ENCODE results near the gene ARSG.

ARSG gene

DNA sequence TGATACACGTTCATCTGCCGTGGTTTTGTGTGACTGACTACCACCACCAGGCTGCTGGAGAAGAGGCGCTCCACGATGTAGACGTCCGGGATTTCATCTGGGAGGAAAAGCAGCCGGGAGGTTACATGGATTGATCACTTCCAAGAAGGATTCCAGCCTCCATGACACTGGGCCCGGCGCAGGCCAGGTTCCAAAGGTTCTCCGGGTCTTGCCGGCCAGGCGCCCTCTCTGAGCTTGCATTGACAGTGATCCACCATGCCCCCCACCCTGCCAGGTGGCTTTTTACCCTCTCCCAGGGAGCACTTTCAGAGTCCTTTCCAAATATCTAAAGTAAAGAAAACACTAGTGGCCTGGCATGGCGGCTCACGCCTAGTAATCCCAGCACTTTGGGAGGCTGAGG is 159.5 kb downstream of the ARSG start:
- TF ChIP-seq CREB1 (IDR thresholded peaks at IDR 0.05; ENCODE audit: low read depth) = no peak
- TF ChIP-seq TAF1 (IDR thresholded peaks at IDR 0.05; ENCODE audit: low read depth) = no peak
- TF ChIP-seq EGR1 (IDR thresholded peaks at IDR 0.05) = no peak
- TF ChIP-seq CEBPB (IDR thresholded peaks at IDR 0.05) = no peak
- no peak for TF ChIP-seq EP300 (IDR thresholded peaks at IDR 0.05; ENCODE audit: borderline replicate concordance)
- TF ChIP-seq, protein P1, sequence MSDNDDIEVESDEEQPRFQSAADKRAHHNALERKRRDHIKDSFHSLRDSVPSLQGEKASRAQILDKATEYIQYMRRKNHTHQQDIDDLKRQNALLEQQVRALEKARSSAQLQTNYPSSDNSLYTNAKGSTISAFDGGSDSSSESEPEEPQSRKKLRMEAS (IDR thresholded peaks at IDR 0.05) = no peak
- TF ChIP-seq TEAD4 (IDR thresholded peaks at IDR 0.05) = no peak
- no peak for TF ChIP-seq TCF12 (IDR thresholded peaks at IDR 0.05; ENCODE audit: low read depth)
- TF ChIP-seq, protein P2, sequence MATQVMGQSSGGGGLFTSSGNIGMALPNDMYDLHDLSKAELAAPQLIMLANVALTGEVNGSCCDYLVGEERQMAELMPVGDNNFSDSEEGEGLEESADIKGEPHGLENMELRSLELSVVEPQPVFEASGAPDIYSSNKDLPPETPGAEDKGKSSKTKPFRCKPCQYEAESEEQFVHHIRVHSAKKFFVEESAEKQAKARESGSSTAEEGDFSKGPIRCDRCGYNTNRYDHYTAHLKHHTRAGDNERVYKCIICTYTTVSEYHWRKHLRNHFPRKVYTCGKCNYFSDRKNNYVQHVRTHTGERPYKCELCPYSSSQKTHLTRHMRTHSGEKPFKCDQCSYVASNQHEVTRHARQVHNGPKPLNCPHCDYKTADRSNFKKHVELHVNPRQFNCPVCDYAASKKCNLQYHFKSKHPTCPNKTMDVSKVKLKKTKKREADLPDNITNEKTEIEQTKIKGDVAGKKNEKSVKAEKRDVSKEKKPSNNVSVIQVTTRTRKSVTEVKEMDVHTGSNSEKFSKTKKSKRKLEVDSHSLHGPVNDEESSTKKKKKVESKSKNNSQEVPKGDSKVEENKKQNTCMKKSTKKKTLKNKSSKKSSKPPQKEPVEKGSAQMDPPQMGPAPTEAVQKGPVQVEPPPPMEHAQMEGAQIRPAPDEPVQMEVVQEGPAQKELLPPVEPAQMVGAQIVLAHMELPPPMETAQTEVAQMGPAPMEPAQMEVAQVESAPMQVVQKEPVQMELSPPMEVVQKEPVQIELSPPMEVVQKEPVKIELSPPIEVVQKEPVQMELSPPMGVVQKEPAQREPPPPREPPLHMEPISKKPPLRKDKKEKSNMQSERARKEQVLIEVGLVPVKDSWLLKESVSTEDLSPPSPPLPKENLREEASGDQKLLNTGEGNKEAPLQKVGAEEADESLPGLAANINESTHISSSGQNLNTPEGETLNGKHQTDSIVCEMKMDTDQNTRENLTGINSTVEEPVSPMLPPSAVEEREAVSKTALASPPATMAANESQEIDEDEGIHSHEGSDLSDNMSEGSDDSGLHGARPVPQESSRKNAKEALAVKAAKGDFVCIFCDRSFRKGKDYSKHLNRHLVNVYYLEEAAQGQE (IDR thresholded peaks at IDR 0.05; ENCODE audit: low read depth) = no peak
- TF ChIP-seq, protein P3, sequence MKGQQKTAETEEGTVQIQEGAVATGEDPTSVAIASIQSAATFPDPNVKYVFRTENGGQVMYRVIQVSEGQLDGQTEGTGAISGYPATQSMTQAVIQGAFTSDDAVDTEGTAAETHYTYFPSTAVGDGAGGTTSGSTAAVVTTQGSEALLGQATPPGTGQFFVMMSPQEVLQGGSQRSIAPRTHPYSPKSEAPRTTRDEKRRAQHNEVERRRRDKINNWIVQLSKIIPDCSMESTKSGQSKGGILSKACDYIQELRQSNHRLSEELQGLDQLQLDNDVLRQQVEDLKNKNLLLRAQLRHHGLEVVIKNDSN (IDR thresholded peaks at IDR 0.05) = no peak
- TF ChIP-seq ZBTB7A (IDR thresholded peaks at IDR 0.05; ENCODE audit: low read depth) = no peak
- TF ChIP-seq YY1 (IDR thresholded peaks at IDR 0.05; ENCODE audit: low read depth) = no peak
- TF ChIP-seq FOXM1 (IDR thresholded peaks at IDR 0.05; ENCODE audit: borderline replicate concordance, low read depth) = no peak
- TF ChIP-seq RAD21 (IDR thresholded peaks at IDR 0.05; ENCODE audit: low read depth) = no peak
- TF ChIP-seq NFIC (IDR thresholded peaks at IDR 0.05) = no peak

DNA sequence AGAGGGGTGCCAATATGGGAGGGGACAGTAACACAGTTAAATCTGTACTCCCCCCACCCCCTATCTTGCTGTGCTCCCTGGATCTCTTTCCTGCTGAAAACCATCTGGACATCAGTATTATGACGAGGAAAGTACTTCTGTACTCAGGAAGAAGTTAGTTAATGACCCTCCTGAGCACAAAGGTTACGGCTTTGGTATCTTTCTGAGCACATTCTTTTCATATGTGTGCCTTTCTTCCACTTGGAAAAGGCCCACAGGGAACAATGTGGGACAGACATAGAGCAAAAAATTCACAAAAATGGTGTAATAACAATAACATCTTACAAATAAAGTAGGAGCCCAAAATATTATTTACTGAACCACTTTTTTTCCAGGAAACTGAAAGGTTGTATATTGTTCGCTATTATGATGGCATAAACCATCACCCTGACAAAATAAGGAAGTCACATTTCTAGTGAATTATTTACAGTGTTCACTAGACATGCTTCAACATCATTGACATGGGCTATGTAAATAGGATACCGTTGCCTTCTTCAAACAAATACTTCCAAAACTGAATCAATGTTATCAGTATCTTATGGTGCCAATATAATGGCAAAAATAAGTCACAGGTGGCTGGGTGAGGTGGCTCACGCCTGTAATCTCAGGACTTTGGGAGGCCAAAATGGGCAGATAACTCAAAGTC is 160.5 kb downstream of the ARSG start:
- no peak for TF ChIP-seq TCF12 (IDR thresholded peaks at IDR 0.05; ENCODE audit: low read depth)

DNA sequence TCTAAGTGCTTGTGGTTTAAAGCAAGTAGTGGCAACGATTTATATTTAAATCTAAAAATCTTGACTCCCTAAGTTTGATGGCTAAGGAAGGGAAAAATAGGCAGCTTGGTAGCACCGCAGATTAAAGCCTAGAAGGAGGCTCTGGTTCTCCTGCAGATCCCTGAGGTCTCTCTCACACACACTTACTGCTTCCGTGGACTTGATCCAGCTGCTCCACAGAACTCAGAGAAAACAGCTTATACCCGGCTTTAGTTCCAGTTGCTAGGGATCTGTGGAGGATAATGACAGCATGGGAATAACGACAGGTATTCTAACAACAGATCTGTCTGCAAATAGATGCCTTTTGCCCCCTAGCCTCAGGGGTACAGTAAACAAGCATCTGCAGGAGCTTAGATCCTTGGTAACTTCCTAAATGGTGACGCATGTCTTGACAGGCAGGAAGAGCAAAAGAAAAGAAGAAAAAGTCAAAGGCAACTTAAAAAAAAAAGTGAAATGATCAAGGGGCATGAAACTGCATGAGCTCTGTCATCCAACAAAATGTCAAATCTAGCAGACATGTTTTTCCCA is 161.5 kb downstream of the ARSG start:
- TF ChIP-seq YY1 (IDR thresholded peaks at IDR 0.05; ENCODE audit: low read depth) = no peak

GRCh38 chr17:68453991-68454665 is 162.8 kb downstream of the ARSG start:
- no peak for TF ChIP-seq NFIC (IDR thresholded peaks at IDR 0.05)
- no peak for TF ChIP-seq ZBTB7A (IDR thresholded peaks at IDR 0.05; ENCODE audit: low read depth)

- no peak for TF ChIP-seq TCF12 (IDR thresholded peaks at IDR 0.05; ENCODE audit: low read depth)
- TF ChIP-seq NFIC (IDR thresholded peaks at IDR 0.05) = no peak
- no peak for TF ChIP-seq CREB1 (IDR thresholded peaks at IDR 0.05; ENCODE audit: low read depth)
- no peak for TF ChIP-seq YY1 (IDR thresholded peaks at IDR 0.05; ENCODE audit: low read depth)
- TF ChIP-seq, protein P3 (IDR thresholded peaks at IDR 0.05) = no peak
- no peak for TF ChIP-seq CEBPB (IDR thresholded peaks at IDR 0.05)
- TF ChIP-seq TEAD4 (IDR thresholded peaks at IDR 0.05) = no peak
- no peak for TF ChIP-seq RAD21 (IDR thresholded peaks at IDR 0.05; ENCODE audit: low read depth)
- TF ChIP-seq EP300 (IDR thresholded peaks at IDR 0.05; ENCODE audit: borderline replicate concordance) = no peak
- TF ChIP-seq TAF1 (IDR thresholded peaks at IDR 0.05; ENCODE audit: low read depth) = no peak
These were observed 164.6 kb downstream of the ARSG start for GRCh38 chr17:68455901-68456338.

DNA sequence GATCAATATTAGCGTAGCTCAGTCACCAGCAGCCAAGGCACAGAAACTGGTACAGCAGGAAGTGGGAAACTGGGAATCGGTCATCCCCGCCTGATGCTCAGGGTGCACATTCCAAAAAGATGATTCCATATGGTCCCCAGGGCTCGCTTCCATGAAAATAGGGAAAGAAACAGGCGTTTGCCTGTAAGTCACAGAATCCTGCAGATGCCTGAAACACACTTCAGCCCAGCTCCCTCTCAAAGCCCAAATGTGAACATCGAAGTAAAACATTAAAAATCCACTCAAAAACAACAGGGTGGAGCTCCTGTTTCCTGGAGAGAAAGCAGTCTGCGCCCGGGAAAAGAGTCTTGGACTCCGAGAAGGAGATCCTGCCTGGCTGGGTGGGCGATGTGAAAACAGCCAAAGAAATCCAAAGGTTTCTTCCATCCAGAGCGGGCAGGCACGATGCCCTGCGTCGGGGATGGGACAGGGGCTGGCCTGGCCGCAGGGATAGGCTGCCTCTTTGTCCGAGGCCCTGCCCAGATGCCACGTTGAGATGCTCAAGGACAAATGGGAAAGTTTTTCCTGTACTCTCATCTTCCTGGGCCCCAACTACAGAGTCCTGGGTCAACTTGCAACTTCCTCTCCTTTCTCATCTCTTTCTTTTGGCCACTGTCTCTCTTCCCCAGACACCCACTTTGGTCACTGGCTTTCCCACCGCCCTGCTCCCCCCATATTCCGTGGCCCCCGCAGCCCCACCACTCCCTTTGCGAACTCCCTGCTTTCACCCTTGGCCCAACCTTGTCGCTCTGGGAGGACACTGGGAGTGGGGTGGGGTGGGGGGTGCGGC is 165.3 kb downstream of the ARSG start:
- TF ChIP-seq, protein P1 (IDR thresholded peaks at IDR 0.05) = no peak; the same call in 1 of the 2 replicates
- TF ChIP-seq NFIC (IDR thresholded peaks at IDR 0.05) = no peak
- TF ChIP-seq TAF1 (IDR thresholded peaks at IDR 0.05; ENCODE audit: low read depth) = no peak
- TF ChIP-seq RAD21 (IDR thresholded peaks at IDR 0.05; ENCODE audit: low read depth) = no peak
- no peak for TF ChIP-seq EP300 (IDR thresholded peaks at IDR 0.05; ENCODE audit: borderline replicate concordance)
- TF ChIP-seq, protein P2 (IDR thresholded peaks at IDR 0.05; ENCODE audit: low read depth) = no peak
- no peak for TF ChIP-seq CEBPB (IDR thresholded peaks at IDR 0.05)
- no peak for TF ChIP-seq TCF12 (IDR thresholded peaks at IDR 0.05; ENCODE audit: low read depth)
- TF ChIP-seq ZBTB7A (IDR thresholded peaks at IDR 0.05; ENCODE audit: low read depth) = no peak
- TF ChIP-seq CREB1 (IDR thresholded peaks at IDR 0.05; ENCODE audit: low read depth) = no peak
- TF ChIP-seq FOXM1 (IDR thresholded peaks at IDR 0.05; ENCODE audit: borderline replicate concordance, low read depth) = no peak
- TF ChIP-seq, protein P3 (IDR thresholded peaks at IDR 0.05) = no peak
- TF ChIP-seq EGR1 (IDR thresholded peaks at IDR 0.05) = no peak
- TF ChIP-seq YY1 (IDR thresholded peaks at IDR 0.05; ENCODE audit: low read depth) = no peak
- TF ChIP-seq TEAD4 (IDR thresholded peaks at IDR 0.05) = no peak
